Dermis blood vessel endothelial cell (primary cell): ENCODE data around the gene DCANP1. TPM values are rescaled to one million over a fixed set of nuclear protein-coding genes. Genes with fewer than 3 reads are reported as not detected.

ENCODE experiments used
- DNase-seq: peaks from one replicate; pipeline ENCODE4 v3.0.0; 2010
- total RNA-seq: library from RNA; depleted of rRNA; stranded (reverse); fragments of >200 nt; gene quantifications from 2 replicates; pipeline ENCODE4 v1.2.3, GENCODE V29; 2014

Gene DCANP1
- total RNA-seq, 1 donor from 2014 or later: not detected

DNA sequence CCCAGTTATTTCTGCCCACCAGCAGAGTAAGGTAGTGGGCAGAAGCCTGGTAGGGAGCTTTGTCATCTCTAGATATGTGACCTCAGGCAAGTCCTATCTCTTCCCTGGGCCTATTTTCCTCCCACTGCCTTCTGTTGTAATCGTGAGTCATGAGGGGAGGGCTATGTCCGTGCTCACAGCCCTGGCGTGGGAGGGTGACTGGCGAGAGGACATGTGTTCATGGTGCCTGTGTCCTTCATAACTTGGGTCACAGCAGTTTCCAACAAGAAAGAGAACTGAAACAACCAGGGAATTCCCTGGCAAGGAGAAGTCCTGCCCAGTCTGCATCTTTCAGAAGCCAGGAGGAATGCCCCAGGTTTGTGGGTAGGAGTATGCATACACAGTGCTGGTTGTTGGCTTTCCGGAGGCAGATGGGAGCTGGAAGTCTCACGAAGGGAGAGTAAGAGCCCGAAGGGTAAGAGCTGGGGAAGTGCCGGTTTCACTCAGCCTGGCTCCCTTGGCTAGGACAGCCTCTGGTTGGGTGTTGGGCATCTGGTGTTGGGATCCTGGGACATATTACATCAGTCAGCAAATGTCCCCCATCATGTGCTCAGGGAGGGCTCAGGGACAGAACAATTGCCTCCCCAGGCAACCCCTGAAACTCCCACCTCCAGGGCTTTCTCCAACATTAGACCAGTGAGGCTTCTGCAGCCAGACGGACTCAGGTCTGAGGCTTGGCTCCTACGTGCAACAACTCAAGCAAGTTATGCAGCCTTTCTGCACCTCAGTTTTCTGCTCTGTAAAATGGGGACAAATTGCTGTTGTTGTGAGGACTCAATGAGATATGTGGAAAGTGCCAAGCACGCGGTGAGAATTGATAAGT, 9.3 kb upstream of the DCANP1 start:
- DNase-seq: no peak

- DNase-seq: no peak
Observed at GRCh38 chr5:135455876-135456237, 8.7 kb upstream of the DCANP1 start.

- no peak for DNase-seq
Observed at GRCh38 chr5:135454946-135455345, 7.8 kb upstream of the DCANP1 start.

GRCh38 chr5:135453613-135454012, 6.5 kb upstream of the DCANP1 start:
- no peak for DNase-seq

DNA sequence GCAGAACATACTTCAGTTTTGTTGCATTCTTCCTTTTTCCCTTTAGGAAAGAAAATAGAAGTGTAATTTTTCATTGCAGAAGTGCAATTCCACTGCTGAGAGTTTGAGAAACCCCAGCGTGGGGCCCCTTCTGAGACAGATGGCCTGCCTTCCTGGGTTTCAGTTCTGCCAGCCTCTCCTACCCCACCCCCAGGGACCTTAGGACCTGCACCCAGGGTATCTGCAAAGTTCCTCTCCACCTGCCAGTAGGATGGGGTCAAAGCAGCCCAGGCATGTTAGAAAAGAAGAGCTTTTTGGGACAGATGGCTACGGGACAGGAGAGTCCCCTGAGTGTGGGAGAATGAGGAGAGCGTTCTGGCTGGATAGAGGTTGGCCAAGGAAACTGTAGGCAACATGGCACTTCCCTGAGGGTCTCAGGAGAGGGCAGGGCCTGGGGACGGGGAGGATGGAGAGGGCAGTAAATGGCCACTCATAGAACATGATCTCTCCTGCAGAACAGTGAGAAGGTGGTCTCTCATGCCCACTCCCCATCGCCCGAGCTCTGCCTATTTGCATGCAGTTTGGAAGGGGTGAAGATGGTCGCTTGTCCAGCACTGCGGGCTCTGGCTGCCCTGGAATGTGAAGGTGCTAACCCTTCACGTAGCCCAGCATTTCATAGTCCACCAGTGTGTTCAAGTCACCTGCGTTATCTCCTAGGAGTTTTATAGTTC, 5.3 kb upstream of the DCANP1 start, which contains the start of gene TIFAB:
Gene TIFAB, minus strand, starts transcription at position 31 of the 710 bp plus-strand sequence. CDS start 2,412 bp downstream, outside the sequence.
- DNase-seq: no peak

- no peak for DNase-seq
Observed at GRCh38 chr5:135451581-135452320, 4.6 kb upstream of the DCANP1 start.

- DNase-seq: no peak
Observed at GRCh38 chr5:135450952-135451351, 3.8 kb upstream of the DCANP1 start.

DNA sequence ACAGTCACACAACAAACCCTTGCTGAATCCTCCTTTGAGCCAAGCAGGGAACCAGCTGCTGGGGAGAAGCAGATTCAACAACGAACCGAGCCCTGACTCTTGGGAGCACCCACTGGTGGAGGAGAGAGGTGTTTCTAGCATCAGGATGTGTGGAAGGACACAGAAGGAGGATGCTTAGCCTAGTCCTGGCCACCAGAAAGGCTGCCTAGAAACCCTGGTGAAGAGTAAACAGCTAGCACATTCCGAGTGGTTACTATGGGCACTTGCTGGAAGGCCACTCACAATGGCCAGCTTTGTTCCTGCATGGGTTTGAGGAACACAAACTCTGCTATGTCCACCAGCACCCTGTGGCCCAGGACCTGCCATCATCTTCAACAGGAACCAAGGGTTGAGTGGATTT, 3.2 kb upstream of the DCANP1 start:
- no peak for DNase-seq

GRCh38 chr5:135449644-135450043, 2.5 kb upstream of the DCANP1 start:
- DNase-seq: no peak

DNA sequence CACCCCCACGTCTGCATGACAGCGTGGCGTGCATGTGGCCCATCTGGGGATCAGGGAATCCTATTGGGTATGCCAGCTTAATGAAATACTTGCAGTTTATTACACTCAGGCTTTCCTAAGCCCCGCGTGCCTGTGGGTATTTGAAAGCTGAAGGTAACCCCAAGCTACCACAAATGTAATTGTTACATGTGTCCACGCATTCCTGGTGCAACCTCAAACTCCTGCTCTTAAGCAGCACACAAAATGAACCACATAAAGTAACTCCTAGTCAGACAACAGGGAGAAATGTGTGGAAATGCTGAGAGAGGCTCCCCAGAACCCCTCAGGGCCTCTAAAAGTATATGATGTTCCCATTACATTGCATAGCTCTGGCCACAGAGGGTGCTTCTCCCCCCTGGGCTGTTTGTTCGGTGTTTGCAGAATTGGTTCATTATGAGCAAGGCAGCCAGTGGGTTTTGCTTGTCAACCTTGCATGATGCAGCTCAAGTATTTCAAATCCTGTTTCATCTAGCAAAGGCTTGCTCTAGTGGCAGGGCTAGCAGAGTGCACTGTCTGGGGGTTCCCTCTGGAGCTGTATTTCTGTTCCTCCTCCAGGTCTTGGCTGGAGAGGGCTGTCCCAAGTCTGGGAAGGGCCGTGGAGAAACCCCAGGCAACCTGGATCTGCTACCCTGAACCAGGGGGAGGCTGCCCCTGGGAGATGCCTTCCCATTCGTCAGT, 1.8 kb upstream of the DCANP1 start:
- no peak for DNase-seq

GRCh38 chr5:135448071-135448739, 1.1 kb upstream of the DCANP1 start:
- DNase-seq: no peak

DNA sequence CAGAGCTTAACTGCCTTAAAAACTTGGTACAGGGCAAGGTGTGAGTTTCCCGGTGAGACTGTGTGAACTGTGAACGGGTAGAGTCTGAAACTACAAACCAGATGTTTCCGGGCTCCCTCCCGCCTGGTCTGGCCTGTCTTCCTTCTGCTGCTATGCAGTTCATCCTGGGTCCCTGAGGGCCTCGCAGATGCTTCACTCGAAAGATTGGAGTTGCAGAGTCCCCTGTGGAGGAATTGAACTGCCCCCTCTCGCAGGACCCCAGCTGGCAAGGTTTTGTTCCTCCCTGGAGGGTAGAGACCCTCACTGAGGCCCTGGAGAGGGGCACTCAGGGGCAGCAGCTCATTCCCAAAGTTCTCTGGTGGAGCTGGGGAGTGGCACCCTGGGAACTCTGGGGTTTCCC, 533 bp downstream of the DCANP1 start:
- no peak for DNase-seq

- no peak for DNase-seq
Observed at GRCh38 chr5:135446206-135446605, 942 bp downstream of the DCANP1 start.

GRCh38 chr5:135445306-135445985, 1.7 kb downstream of the DCANP1 start:
- DNase-seq: no peak

DNA sequence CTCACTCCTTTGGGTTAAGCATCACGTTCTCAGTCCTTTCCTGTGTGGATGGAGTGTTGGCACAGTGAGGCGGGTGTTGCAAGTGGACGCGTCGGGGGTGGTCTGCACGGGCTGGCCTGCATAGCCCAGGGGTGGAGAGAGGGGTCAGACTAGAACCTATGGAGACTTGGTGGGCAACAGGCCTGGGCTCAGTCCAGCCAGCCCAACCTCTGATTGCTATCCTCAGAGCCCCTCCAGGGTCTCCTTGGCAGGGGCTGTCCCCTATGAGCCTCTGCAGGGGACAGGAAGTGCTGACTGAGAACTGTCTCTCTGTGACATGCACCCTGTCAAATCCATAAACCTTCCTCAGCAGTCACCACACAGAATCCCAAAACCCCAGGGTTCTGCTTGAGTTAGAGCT, 2.3 kb downstream of the DCANP1 start:
- DNase-seq: no peak

GRCh38 chr5:135444360-135444759, 2.8 kb downstream of the DCANP1 start:
- DNase-seq: no peak

DNA sequence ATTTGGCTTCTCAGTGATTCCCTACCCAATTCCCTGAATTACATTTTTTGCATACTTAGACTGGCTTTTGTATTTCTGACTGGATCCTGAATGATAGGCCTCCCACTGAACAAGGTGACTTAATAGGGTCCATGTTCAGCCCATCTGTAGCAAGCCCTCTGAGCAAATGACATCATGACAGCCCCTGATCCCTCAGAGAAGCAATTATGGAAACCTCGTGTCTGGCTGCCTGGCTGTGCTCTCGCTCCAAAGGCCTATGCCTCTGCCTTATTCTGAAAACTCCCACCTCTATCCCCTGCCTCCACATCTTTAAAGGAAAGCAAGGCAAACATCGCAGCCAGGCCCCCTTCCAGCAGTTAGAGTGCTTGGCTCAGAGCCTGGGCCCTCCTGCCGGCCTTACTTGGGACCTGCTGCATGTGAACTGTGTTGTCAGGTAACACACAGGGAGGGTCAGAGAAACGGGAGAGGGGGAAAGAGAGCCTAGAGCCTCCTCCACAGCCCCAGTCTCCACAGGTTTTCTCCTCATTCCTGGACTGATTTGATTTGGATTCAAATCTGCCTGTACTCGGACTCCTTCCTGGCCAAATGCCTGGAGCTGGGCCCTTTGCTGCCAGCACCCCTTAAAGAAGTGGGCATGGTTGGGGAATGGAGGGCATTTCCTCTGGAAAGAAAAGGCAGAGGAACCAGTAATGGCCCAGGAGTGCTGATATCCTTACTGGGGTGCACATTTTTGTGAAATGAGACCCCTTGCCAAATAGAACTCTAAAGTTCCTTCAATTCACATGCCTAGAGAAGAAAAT, 3.8 kb downstream of the DCANP1 start:
- DNase-seq: no peak

GRCh38 chr5:135442431-135443160, 4.6 kb downstream of the DCANP1 start:
- no peak for DNase-seq

GRCh38 chr5:135441919-135442318, 5.2 kb downstream of the DCANP1 start:
- DNase-seq: no peak

- DNase-seq: no peak
Observed at GRCh38 chr5:135441350-135441831, 5.8 kb downstream of the DCANP1 start.
